Activated naive CD4-positive, alpha-beta T cell treated with anti-CD3 and anti-CD28 coated beads for 36 hours (primary cell): ENCODE measurements around the gene RBM28. TPM values are rescaled to one million over a fixed set of nuclear protein-coding genes. Genes with fewer than 3 reads are reported as not detected.

ENCODE experiments used
- CTCF ChIA-PET: fragments of 350-600 bp; sonication (Branson Sonifier 250); formaldehyde crosslinking; loops from one replicate; lab custom pipeline; 2021; ENCODE audit warnings: antibody characterized with exemption; lab: Charles Lee
- DNase-seq: peaks from one replicate; pipeline ENCODE4 v3.0.0-alpha.2; 2020
- H3K27ac Mint-ChIP-seq: one replicate; pipeline ENCODE4 v1.8.0; 2021; ENCODE audit warnings: mild to moderate bottlenecking, mixed read lengths
- H3K27me3 Mint-ChIP-seq: one replicate; pipeline ENCODE4 v1.8.0; 2021; ENCODE audit warnings: low read depth, mixed read lengths
- H3K36me3 Mint-ChIP-seq: one replicate; pipeline ENCODE4 v1.8.0; 2021; ENCODE audit warnings: low read depth, mixed read lengths
- H3K4me1 Mint-ChIP-seq: one replicate; pipeline ENCODE4 v1.8.0; 2021; ENCODE audit warnings: low read depth, mixed read lengths
- H3K4me3 Mint-ChIP-seq: one replicate; pipeline ENCODE4 v1.8.0; 2021; ENCODE audit warnings: mild to moderate bottlenecking, moderate library complexity, mixed read lengths
- H3K9me3 Mint-ChIP-seq: one replicate; pipeline ENCODE4 v1.8.0; 2021; ENCODE audit warnings: mixed read lengths
- intact Hi-C: fragments of 100-400 bp; cut with micrococcal nuclease; formaldehyde crosslinking; loops from one replicate; pipeline ENCODE4 v1.15.1; 2023
- total RNA-seq, 2 experiments: library from RNA; stranded (reverse); gene quantifications; one replicate each; pipeline ENCODE4 v1.2.3, GENCODE V29; 2021

Gene RBM28
- total RNA-seq, 2 experiments from 2014 or later = 51.9 to 53.2 TPM

DNA sequence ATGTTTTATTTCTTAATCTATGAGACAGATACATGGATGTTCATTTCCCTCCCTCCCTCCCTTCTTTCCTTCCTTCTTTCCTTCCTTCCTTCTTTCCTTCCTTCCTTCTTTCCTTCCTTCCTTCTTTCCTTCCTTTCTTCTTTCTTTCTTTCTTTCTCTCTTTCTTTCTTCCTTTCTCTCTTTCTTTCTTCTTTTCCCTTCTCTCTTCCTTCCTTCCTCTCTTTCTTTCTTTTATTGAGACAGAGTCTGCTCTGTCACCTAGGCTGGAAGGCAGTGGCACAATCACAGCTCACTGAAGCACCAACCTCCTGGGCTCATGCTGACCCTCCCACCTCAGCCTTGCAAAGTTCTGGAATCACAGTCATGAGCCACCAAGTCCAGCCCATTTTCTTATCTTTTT is 23.3 kb upstream of the RBM28 start:
- peaks cover 12% of the 10 kb centered on the region for H3K4me1 Mint-ChIP-seq
- H3K4me3 Mint-ChIP-seq = no peak overlapping the region
- H3K9me3 Mint-ChIP-seq = no peaks in the 10 kb centered on the region
- H3K27ac Mint-ChIP-seq = no peak overlapping the region
- no peaks in the 10 kb centered on the region for H3K36me3 Mint-ChIP-seq
- peaks cover 37% of the 10 kb centered on the region for H3K27me3 Mint-ChIP-seq
- DNase-seq = no peak
- intact Hi-C loops = no loop called here
- CTCF ChIA-PET = interaction anchor here (1.0 to 1.3 kb wide), 2 partner anchors 14 to 20 kb away, joined by 3 to 5 read pairs; no protein-coding TSS in a partner anchor

DNA sequence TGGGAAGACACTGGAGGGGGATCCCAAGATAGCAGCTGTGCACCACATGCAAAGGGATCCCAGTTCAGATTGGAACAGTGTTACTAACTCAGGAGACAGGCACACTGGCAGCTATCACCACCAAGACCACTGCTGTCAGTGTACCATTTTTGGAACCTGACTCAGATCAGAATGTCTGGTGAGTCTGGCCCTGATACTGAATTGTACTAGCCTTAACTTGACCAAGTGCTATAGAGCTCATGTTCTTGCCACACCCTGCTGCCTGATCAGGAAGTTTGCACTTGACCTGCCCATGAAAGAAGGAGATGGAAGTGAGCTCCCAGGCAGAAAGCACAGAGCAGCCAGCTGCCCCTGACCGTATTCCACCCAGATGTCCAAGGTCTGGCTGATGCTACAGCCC is 22.6 kb upstream of the RBM28 start:
- no peaks in the 10 kb centered on the region for H3K9me3 Mint-ChIP-seq
- no peak overlapping the region for H3K4me3 Mint-ChIP-seq
- H3K36me3 Mint-ChIP-seq = no peaks in the 10 kb centered on the region
- intact Hi-C loops = no loop called here
- peaks cover 15% of the 10 kb centered on the region for H3K4me1 Mint-ChIP-seq
- no peak overlapping the region for H3K27ac Mint-ChIP-seq
- no peak for DNase-seq
- CTCF ChIA-PET = interaction anchor here (1.0 to 1.3 kb wide), 3 partner anchors 15 to 32 kb away, joined by 3 to 5 read pairs (median 3); no protein-coding TSS in a partner anchor
- H3K27me3 Mint-ChIP-seq = peaks cover 40% of the 10 kb centered on the region

DNA sequence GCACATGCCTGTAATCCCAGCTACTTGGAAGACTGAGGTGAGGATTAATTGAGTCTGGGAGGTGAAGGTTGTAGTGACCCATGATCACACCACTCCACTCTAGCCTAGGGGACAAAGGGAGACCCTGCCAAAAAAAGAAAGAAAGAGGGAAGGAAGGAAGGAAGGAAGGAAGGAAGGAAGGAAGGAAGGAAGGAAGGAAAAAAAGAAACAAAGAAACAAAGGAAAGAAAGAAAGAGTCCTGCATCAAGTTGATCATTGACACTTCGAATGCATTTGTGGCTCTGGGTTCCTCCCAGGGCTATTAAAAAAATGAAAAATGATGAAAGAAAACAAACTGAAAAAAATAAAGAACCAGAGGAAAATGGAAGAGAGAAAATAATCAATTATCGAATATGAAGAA is 21.7 kb upstream of the RBM28 start:
- H3K4me3 Mint-ChIP-seq = no peak overlapping the region
- H3K27me3 Mint-ChIP-seq = peaks cover 45% of the 10 kb centered on the region
- CTCF ChIA-PET = interaction anchor here (1.0 kb wide), 1 partner anchor 32 kb away, joined by 3 read pairs; no protein-coding TSS in a partner anchor

DNA sequence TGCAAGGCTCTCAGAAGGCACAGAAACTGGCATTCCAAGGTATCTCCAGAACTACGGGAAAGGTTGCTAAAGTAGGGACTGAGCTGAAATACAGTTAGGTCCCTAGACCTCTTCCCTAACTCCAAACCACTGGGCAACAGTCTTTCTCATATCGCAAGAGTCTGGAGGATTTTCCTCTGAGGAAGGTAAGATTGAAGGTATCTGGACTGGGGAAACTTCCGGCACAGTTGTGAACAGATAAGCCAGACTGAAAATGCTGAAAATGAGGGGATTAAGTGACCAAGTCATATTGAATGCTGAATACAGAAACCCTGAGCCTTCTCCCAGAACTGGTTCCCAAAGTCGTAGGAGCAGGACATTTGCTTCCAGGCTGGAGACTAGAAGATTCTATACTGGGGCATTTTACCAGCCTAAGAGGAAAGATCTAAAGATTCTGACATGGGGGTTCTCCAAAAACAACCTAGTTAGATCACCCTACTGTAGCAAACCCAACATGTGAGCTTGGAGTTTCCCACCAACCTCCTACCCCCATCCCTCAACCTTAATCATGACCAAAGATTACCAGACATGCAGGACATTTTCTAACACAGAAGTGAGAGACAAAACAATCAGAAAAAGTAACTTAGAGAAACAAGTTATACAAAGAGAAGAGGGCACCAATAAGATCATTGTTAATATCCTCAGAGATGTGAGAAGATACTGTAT is 20.6 kb upstream of the RBM28 start:
- no peaks in the 10 kb centered on the region for H3K9me3 Mint-ChIP-seq

More for the DNA sequence above, 21.7 kb upstream of the RBM28 start:
- Mint-ChIP-seq H3K9me3 (no peaks in the 10 kb centered on the region), H3K4me1 (peaks cover 22% of the 10 kb centered on the region), H3K36me3 (no peaks in the 10 kb centered on the region), H3K27ac (no peak overlapping the region)
- DNase-seq = no peak
- intact Hi-C loops = no loop called here

DNA sequence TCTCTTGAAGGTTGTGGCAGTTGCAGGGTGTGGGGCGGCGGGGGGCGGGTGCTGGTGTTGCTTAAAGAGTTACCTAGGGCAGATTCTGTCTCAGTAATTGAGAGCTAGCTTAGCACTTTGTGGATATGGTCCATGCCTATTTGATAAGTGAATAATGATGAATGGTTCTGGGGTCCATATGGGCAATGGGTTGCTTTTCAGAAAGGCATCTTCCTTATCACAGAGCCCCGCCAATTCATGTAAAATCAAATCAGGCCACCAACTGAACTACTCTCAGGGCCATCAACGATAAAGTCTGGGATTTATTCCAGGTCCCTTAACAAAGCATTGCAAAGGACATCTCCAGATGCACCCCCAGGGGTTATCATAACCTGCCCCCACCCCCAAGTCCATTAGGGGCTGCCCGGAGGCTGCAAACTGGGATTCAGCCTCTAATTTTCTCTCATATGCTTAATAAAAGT is 19.6 kb upstream of the RBM28 start:
- intact Hi-C loops = loop anchor here (1.0 to 5.0 kb wide), 3 partner anchors 92 to 600 kb away; partner anchors contain the start of gene HILPDA
- no peak overlapping the region for H3K4me3 Mint-ChIP-seq
- CTCF ChIA-PET = interaction anchor here (0.8 to 2.2 kb wide), 3 partner anchors 13 to 63 kb away, joined by 3 to 14 read pairs (median 3); no protein-coding TSS in a partner anchor
- DNase-seq = no peak
- H3K4me1 Mint-ChIP-seq = peaks cover 22% of the 10 kb centered on the region
- H3K36me3 Mint-ChIP-seq = no peaks in the 10 kb centered on the region
- no peaks in the 10 kb centered on the region for H3K9me3 Mint-ChIP-seq
- peaks cover 48% of the 10 kb centered on the region for H3K27me3 Mint-ChIP-seq
- H3K27ac Mint-ChIP-seq = no peak overlapping the region

More for the DNA sequence above, 20.6 kb upstream of the RBM28 start:
- DNase-seq = no peak
- peaks cover 45% of the 10 kb centered on the region for H3K27me3 Mint-ChIP-seq
- intact Hi-C loops = loop anchor here (5.0 kb wide), 1 partner anchor 467 kb away; no protein-coding TSS in a partner anchor
- CTCF ChIA-PET = interaction anchor here (0.7 to 1.0 kb wide), 4 partner anchors 17 to 91 kb away, joined by 3 read pairs; no protein-coding TSS in a partner anchor
- no peak overlapping the region for H3K27ac Mint-ChIP-seq
- H3K36me3 Mint-ChIP-seq = no peaks in the 10 kb centered on the region
- H3K4me3 Mint-ChIP-seq = no peak overlapping the region
- peaks cover 22% of the 10 kb centered on the region for H3K4me1 Mint-ChIP-seq

DNA sequence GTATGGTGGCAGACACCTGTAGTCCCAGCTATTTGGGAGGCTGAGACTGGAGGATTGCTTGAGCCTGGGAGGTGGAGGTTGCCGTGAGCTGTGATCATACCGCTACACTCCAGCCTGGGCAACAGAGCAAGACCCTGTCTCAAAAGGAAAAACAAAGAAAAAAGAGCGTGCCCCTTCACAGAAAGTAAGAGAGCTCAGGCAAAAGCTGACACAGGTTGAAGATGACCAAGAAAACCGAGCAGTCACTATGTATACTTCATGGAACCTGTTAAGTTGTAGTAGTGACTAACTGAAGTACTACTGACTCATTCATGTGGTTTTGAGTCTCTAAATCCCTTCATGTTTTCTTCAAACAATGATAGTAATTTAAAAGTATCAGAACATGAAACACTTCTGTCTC is 19.0 kb upstream of the RBM28 start:
- peaks cover 48% of the 10 kb centered on the region for H3K27me3 Mint-ChIP-seq
- no peaks in the 10 kb centered on the region for H3K9me3 Mint-ChIP-seq
- H3K4me1 Mint-ChIP-seq = peaks cover 22% of the 10 kb centered on the region
- CTCF ChIA-PET = interaction anchor here (0.8 to 2.2 kb wide), 6 partner anchors 12 to 64 kb away, joined by 3 to 14 read pairs (median 3); no protein-coding TSS in a partner anchor
- no peaks in the 10 kb centered on the region for H3K36me3 Mint-ChIP-seq
- H3K4me3 Mint-ChIP-seq = peak overlapping the region; percentile 13
- intact Hi-C loops = loop anchor here (1.0 to 5.0 kb wide), 4 partner anchors 19 to 600 kb away; partner anchors contain the start of genes HILPDA and RBM28
- H3K27ac Mint-ChIP-seq = no peak overlapping the region
- no peak for DNase-seq

DNA sequence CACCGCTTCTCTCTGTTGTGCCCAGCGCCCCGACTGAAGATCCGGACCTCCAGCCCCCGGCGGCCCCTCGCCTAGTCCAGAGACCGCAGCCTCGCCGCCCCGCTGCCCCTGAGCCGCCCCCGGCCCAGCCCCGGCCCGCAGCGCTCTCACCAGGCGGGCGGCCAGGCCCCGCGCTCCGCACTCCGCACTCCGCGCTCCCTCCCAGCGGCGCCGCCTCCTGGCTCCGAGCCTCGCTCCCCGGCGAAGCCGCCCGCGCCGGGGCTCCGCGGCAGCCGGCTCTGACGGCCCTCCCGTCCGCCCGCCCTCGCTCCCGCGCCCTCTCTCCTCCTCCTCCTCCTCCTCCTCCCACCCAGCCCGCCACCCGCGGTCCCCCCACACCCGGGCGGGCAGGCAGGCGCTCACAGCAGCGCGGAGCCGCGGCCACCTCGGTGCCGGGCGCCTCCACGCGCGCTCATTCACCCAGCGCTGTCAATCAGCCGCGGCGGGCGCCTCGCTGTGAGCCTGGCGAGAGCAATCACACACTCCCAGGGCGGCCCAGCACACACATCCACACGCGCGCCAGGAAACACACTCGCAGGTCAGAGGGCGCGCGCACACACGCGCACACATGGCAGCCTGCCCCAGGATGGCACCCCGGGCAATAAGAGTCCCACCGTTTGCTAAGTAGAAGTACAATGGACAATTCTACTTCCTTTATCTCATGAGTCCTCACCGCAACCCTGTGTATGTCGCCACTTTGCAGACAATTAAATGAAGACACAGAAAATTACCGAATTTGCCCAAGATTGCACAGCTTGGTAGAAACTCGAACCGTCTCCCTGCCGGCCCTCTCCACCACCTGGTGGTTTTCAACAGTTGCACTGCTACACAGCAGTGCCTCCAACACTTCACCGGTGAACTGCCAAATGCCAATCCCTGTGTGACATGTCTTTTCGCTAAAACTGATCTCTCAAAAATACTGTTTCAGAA is 18.0 kb upstream of the RBM28 start, which contains the start of gene PRRT4:
Gene PRRT4 (minus strand): TSS at position 280 of the 969 bp plus-strand sequence.
- no peaks in the 10 kb centered on the region for H3K9me3 Mint-ChIP-seq

DNA sequence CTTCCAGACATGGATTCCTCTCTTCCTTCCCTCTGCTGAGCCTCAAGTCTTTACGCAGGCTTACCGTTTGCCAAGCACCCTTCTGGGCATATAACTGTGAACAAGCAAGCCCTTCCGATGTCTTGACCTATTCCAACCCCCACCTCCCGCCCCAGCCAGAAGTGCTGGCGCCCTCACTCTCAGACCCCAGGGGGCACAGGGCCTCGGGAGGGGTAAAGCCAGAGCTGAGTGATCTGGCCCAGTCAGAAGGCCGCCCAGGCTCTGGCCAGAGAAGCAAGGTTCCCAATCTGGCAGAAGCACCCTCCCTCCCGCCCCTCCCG is 16.6 kb upstream of the RBM28 start:
- H3K27me3 Mint-ChIP-seq = peaks cover 40% of the 10 kb centered on the region

More for the DNA sequence above, 18.0 kb upstream of the RBM28 start, which contains the start of gene PRRT4:
- DNase-seq = peak; percentile 42
- intact Hi-C loops = loop anchor here (1.0 to 5.0 kb wide), 3 partner anchors 18 to 601 kb away; partner anchors contain the start of gene RBM28
- Mint-ChIP-seq H3K4me1 (peaks cover 22% of the 10 kb centered on the region), H3K27me3 (peaks cover 46% of the 10 kb centered on the region), H3K36me3 (no peaks in the 10 kb centered on the region), H3K27ac (no peak within 1 kb of the TSS), H3K4me3 (peak within 1 kb of the TSS; percentile 73)
- CTCF ChIA-PET = interaction anchor here (0.8 to 2.2 kb wide), 6 partner anchors 14 to 65 kb away, joined by 3 to 14 read pairs (median 3); no protein-coding TSS in a partner anchor

DNA sequence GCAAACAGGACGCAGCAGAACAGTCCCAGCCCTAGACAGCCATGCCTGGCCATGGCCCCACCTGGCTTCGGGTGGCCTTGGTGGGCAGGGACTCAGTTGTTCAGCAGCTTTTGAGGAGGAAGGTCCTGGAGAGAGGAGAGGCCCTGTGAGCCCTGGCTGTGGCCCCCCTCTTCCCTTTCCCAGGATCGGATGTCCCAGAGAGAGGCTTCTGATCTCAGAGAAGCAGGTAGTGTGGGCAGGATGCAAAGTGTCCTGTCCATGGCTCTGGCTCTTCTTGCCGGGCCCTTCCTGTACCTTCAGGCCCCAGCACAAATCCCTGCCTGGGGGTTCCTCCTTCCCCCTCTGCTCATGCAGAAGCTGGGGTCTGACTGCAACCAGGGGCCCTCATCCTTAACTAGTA is 16.2 kb upstream of the RBM28 start:
- H3K4me3 Mint-ChIP-seq = no peak overlapping the region

More for the DNA sequence above, 16.6 kb upstream of the RBM28 start:
- Mint-ChIP-seq H3K4me1 (peaks cover 22% of the 10 kb centered on the region), H3K4me3 (no peak overlapping the region), H3K27ac (no peak overlapping the region), H3K9me3 (no peaks in the 10 kb centered on the region), H3K36me3 (no peaks in the 10 kb centered on the region)
- no peak for DNase-seq
- intact Hi-C loops = loop anchor here (5.0 kb wide), 1 partner anchor 463 kb away; no protein-coding TSS in a partner anchor
- CTCF ChIA-PET = interaction anchor here (1.6 kb wide), 1 partner anchor 13 kb away, joined by 6 read pairs; no protein-coding TSS in a partner anchor

DNA sequence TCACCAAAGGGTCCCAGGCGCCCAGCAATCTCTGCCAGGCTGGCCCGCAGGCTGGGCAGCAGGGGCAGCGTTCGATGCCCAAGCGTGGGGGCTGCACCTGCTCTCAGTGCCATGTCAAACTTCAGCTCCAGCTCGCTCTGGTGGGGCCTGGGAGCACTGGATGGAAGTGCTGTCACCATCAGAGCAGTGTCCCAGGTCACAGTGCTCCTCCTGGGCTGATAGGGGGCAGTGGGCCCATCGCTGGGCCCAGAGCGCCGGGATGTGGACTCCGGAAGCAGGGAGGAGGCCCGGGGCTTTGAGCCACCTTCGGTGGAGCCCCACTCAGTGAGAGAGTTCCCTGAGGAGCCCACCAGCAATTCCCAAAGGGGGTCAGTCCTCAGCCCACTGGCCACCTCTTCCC is 15.6 kb upstream of the RBM28 start:
- Mint-ChIP-seq H3K4me3 (no peak overlapping the region), H3K27me3 (peaks cover 35% of the 10 kb centered on the region), H3K9me3 (no peaks in the 10 kb centered on the region), H3K27ac (no peak overlapping the region), H3K4me1 (peaks cover 22% of the 10 kb centered on the region), H3K36me3 (no peaks in the 10 kb centered on the region)
- DNase-seq = no peak
- intact Hi-C loops = no loop called here
- CTCF ChIA-PET = interaction anchor here (0.6 to 2.8 kb wide), 5 partner anchors 12 to 67 kb away, joined by 3 to 12 read pairs (median 4); no protein-coding TSS in a partner anchor

More for the DNA sequence above, 16.2 kb upstream of the RBM28 start:
- H3K27ac Mint-ChIP-seq = no peak overlapping the region
- no peaks in the 10 kb centered on the region for H3K36me3 Mint-ChIP-seq
- DNase-seq = no peak
- H3K27me3 Mint-ChIP-seq = peaks cover 38% of the 10 kb centered on the region
- CTCF ChIA-PET = interaction anchor here (1.6 to 2.8 kb wide), 2 partner anchors 12 to 28 kb away, joined by 6 to 12 read pairs; no protein-coding TSS in a partner anchor
- peaks cover 22% of the 10 kb centered on the region for H3K4me1 Mint-ChIP-seq
- intact Hi-C loops = loop anchor here (5.0 kb wide), 1 partner anchor 463 kb away; no protein-coding TSS in a partner anchor
- no peaks in the 10 kb centered on the region for H3K9me3 Mint-ChIP-seq

DNA sequence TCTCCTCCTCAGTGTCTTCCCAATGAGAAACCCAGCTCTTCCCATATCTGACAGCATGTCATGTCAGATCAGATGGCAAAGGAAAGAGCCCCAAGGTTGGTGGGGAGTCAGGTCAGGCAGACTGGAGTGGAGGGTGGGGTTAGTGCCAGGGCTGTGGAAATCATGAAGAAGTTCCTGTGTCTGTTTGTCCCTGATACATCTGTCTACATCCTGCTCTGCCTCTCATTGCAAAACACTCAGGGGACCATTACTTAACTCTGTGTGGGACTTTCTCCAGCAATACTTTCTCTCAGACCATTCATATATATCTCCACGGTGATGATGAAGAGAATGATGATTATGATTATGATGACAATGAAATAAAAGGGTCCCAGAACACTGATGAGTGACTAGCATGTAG is 14.5 kb upstream of the RBM28 start:
- peaks cover 22% of the 10 kb centered on the region for H3K4me1 Mint-ChIP-seq
- H3K27me3 Mint-ChIP-seq = peaks cover 34% of the 10 kb centered on the region
- intact Hi-C loops = no loop called here
- H3K36me3 Mint-ChIP-seq = no peaks in the 10 kb centered on the region
- CTCF ChIA-PET = interaction anchor here (1.1 to 2.8 kb wide), 3 partner anchors 11 to 30 kb away, joined by 6 to 12 read pairs (median 8); no protein-coding TSS in a partner anchor
- no peak overlapping the region for H3K27ac Mint-ChIP-seq
- H3K9me3 Mint-ChIP-seq = no peaks in the 10 kb centered on the region
- DNase-seq = no peak
- no peak overlapping the region for H3K4me3 Mint-ChIP-seq
